ENCODE data around the gene TMEM144. TPM values are rescaled to one million over a fixed set of nuclear protein-coding genes. Genes with fewer than 3 reads are reported as not detected.

TMEM144 gene
- total RNA-seq, 1 experiment from 2014 or later: 9.8 TPM

DNA sequence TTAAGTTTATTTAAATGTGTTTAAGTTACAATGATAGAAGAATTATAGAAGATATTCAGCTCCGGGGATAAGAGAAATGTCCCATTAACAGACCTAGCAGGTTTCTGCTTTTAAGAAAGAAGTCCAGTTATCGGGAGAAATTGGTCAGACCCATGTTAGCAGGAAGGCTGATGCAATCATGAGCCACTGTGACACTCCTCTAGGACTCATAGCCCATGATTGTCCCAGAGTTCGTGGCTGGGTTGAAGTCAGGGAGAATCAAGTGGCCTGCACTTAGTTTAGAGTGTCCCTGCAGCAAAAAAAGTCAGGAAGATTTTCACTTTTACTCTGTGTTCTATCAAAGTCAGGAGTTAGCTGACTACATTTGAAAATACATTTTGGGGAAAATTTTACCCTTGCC lies 72.0 kb downstream of the TMEM144 start:
- in situ Hi-C loops (cut with HindIII; ENCODE audit: low sequenced_read_pairs): no loop called here
- no peak for DNase-seq (ENCODE audit: low spot score)

DNA sequence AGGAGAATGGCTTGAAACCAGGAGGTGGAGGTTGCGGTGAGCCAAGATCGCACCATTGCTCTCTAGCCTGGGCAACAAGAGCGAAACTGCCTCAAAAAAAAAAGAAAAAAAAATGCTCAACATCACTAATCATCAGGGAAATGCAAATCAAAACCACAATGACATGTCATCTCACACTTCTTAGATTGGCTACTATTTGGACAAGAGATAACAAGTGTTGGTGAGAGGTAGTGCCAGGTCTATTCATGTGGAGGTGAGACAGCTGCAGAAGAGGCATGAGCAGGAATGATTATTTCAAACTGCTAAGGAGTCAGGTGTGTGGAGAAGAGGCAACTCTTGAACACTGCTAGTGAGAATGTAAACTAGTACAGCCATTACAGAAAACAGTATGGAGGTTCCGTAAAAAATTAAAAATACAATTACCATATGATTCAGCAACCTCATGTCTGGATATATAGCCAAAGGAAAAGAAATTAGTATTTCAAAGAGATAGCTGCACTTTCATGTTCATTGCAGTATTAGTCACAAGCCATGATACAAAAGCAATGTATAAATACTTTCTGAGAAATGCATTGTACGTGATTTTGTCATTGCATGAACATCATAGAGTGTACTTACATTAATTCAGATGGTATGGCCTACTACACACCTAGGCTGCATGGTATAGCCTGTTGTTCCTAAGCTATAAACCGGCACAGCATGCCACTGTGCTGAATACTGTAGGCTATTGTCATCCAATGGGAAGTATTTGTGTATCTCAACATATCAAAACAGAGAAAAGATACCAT lies 75.3 kb downstream of the TMEM144 start:
- DNase-seq (ENCODE audit: low spot score): no peak
- in situ Hi-C loops (cut with HindIII; ENCODE audit: low sequenced_read_pairs): no loop called here

- no peak for DNase-seq (ENCODE audit: low spot score)
- in situ Hi-C loops (cut with HindIII; ENCODE audit: low sequenced_read_pairs): no loop called here
Observed at GRCh38 chr4:158290912-158291311, 80.6 kb downstream of the TMEM144 start.

GRCh38 chr4:158291334-158292055 lies 81.2 kb downstream of the TMEM144 start:
- in situ Hi-C loops (cut with HindIII; ENCODE audit: low sequenced_read_pairs): no loop called here
- no peak for DNase-seq (ENCODE audit: low spot score)

GRCh38 chr4:158292156-158292555 lies 81.9 kb downstream of the TMEM144 start:
- in situ Hi-C loops (cut with HindIII; ENCODE audit: low sequenced_read_pairs): no loop called here
- DNase-seq (ENCODE audit: low spot score): no peak

- in situ Hi-C loops (cut with HindIII; ENCODE audit: low sequenced_read_pairs): no loop called here
- DNase-seq (ENCODE audit: low spot score): no peak
Observed at GRCh38 chr4:158295053-158295452, 84.8 kb downstream of the TMEM144 start.

GRCh38 chr4:158297866-158298265 lies 87.6 kb downstream of the TMEM144 start:
- DNase-seq (ENCODE audit: low spot score): no peak
- in situ Hi-C loops (cut with HindIII; ENCODE audit: low sequenced_read_pairs): no loop called here

DNA sequence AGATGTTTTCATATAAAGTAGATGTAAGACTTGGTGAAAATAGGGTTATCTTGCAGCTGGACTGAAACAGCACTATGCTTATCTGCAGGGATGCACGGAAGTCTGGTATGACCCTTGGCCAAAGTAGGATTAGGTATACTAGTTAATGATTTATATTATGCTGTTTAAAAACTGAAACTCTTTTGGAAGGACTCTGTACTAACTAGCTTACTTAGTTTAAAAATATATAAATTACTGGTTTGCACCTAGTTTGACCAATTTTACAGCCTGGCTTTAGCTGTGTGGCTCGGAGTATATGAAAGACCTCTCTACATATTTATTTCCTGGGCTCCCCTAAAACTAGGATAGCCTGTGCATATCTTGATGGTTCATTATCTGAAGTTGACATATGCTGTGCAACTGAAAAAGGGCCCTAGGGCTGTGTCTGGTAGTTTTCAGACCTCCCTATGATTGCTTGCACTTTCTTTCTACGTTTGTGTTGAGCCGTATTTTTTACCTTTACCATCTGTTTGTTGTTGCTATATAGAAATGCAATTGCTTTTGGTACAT lies 89.2 kb downstream of the TMEM144 start:
- no peak for DNase-seq (ENCODE audit: low spot score)
- in situ Hi-C loops (cut with HindIII; ENCODE audit: low sequenced_read_pairs): no loop called here

DNA sequence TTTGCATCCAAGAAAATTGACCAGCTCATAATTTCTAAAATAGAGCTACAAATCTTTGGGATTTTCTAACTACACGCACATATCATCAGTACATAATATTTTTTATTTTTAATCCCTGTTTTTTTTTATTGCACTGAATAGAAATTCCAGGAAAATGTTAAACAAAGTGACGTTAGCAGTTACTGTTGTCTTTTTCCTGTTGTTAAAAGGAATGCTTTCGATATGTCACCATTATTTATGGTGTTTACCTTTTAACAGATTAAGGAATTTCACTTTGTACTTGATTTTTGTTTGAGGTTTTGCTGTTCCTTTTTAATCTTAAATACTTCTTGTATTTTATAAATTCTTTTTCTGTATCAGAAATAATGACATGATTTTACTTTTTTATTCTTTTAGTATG lies 89.7 kb downstream of the TMEM144 start:
- in situ Hi-C loops (cut with HindIII; ENCODE audit: low sequenced_read_pairs): no loop called here
- DNase-seq (ENCODE audit: low spot score): no peak

DNA sequence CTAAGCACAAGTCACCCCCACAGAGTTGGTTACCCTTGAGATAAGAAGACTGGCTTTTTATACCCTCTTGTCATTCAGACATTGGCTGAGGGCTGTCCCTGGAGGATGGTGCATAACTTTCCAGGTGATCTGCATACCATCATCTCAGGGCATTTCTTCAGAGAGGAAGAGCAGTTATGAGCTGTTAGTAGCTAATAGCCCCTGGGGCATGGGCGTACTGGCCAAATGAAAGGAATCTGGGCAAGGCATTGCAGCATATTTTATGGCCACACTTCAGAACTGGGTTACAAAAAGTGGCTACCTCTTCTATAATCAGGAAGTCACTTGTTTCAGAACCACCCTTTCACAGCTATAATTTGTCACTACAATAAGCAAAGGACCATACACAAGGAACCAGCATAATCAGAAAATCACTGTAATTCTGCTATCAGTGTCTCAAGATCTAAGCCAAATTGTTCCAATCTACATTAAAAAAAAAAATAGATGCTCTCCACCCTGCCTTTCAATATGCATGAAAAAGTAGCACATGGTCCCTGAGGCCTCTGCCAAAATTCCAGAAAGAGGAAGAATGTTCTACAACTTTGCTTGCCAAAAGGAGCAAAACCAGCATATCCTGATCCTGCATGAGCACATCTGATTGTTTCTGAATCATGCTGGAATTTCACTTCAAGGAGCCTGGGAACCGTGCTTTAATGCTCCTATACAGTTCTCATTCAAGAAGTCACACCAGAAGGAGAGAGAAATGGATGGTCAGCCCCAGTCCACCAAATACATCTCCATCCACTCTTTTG lies 92.0 kb downstream of the TMEM144 start:
- in situ Hi-C loops (cut with HindIII; ENCODE audit: low sequenced_read_pairs): no loop called here
- DNase-seq (ENCODE audit: low spot score): no peak

- in situ Hi-C loops (cut with HindIII; ENCODE audit: low sequenced_read_pairs): no loop called here
- no peak for DNase-seq (ENCODE audit: low spot score)
Observed at GRCh38 chr4:158304694-158305093, 94.4 kb downstream of the TMEM144 start.

Other genes with a start within 250 kb of the TMEM144 start
- 42.5 and 46.2 TPM in 2 replicates for gene GASK1B, start 37.5 kb upstream of the TMEM144 start, total RNA-seq (2014; rRNA removed; shearing (Covaris generic))